Measurements from ENCODE around the gene EFL1. TPM values are rescaled to one million over a fixed set of nuclear protein-coding genes. Genes with fewer than 3 reads are reported as not detected.
"Not testable (repeated sequence)": the region's sequence is repeated elsewhere in the genome, so short reads cannot be mapped to it uniquely, and the experiment has no call there.

The EFL1 gene
- polyA plus RNA-seq, 1 donor (not counting 4 experiments of a cell fraction or from before 2014, with no cell fraction given) = 32.0 TPM

DNA sequence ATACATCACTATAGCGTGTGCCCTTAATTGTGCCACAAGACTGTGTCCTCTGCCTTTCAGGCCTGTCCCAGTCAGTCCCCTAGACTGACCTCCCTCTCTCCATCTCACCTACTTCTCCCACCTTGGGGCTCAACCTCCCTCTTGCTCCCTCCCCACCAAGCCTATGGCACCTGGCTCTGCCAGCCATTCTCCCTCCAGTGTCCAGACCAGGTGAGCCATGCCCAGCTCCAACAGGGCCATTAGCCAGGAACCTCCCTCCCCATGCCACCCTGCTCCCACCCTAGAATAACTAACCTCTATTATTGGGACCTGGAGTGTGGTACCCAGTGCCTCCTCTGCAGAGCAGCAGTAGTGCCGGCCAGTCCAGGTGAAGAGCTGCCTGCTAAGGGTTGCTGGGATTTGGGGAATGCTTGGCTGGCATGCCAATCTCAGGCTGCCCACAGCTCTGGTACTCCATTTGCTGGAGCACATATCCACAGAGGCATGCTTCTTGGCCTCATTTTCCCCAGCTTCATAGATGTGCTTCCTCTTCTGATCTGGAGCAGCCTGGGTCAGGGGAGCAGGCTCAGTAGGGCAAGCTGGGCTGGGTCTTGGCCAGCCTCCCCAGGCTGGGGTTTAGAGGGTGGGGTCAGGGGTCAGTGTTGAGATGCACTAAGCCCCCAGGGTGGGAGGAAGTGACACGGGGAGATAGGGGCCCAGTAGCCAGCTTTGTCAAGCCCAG, 38.9 kb upstream of the EFL1 start:
- Histone ChIP-seq H3K4me3 (ENCODE audit: control insufficient read depth in 2 of 3, extremely low read depth in 1 of 3, insufficient read depth in 2 of 3, low read depth in 1 of 3, low read length in 3 of 3) (no peak overlapping the region), H4K20me1 (ENCODE audit: control insufficient read depth, extremely low read depth, insufficient read depth, low read length) (no peaks in the 10 kb centered on the region), H3K27ac (ENCODE audit: control insufficient read depth, insufficient read depth, low read length) (no peak overlapping the region), H3K36me3 (ENCODE audit: control insufficient read depth in 2 of 2, extremely low read depth in 1 of 2, insufficient read depth in 2 of 2, low read length in 2 of 2) (no peaks in the 10 kb centered on the region), H3K9me3 (ENCODE audit: control insufficient read depth, low read depth, low read length) (no peaks in the 10 kb centered on the region), H3K27me3 (ENCODE audit: control insufficient read depth, extremely low read depth, insufficient read depth, low read length) (peaks cover 7% of the 10 kb centered on the region), H3K4me1 (ENCODE audit: control insufficient read depth, extremely low read depth, insufficient read depth, low read length) (no peaks in the 10 kb centered on the region), H3K79me2 (ENCODE audit: control insufficient read depth, insufficient read depth, low read length) (no peaks in the 10 kb centered on the region), H3K9me1 (ENCODE audit: control insufficient read depth, extremely low read depth, insufficient read depth, low read length) (no peaks in the 10 kb centered on the region), H3K4me2 (ENCODE audit: control insufficient read depth, extremely low read depth, insufficient read depth, low read depth, low read length) (no peak overlapping the region), H3K9ac (ENCODE audit: control insufficient read depth, extremely low read depth, insufficient read depth, low read length) (no peak overlapping the region), H2AFZ (ENCODE audit: control insufficient read depth, low read length) (no peak overlapping the region)
- TF ChIP-seq EZH2 (IDR thresholded peaks at IDR 0.05; ENCODE audit: low read length) = no peak
- TF ChIP-seq, protein P1, sequence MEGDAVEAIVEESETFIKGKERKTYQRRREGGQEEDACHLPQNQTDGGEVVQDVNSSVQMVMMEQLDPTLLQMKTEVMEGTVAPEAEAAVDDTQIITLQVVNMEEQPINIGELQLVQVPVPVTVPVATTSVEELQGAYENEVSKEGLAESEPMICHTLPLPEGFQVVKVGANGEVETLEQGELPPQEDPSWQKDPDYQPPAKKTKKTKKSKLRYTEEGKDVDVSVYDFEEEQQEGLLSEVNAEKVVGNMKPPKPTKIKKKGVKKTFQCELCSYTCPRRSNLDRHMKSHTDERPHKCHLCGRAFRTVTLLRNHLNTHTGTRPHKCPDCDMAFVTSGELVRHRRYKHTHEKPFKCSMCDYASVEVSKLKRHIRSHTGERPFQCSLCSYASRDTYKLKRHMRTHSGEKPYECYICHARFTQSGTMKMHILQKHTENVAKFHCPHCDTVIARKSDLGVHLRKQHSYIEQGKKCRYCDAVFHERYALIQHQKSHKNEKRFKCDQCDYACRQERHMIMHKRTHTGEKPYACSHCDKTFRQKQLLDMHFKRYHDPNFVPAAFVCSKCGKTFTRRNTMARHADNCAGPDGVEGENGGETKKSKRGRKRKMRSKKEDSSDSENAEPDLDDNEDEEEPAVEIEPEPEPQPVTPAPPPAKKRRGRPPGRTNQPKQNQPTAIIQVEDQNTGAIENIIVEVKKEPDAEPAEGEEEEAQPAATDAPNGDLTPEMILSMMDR (optimal IDR thresholded peaks at IDR 0.05 in 1 of 3, IDR thresholded peaks at IDR 0.05 in 1 of 3, conservative IDR thresholded peaks at IDR 0.05 in 1 of 3; ENCODE audit: extremely low read depth in 1 of 3, insufficient read depth in 2 of 3, low read length in 3 of 3) = no peak
- dilution Hi-C loops (cut with MboI; ENCODE audit: extremely low pct_ligation_motif_present, low sequenced_read_pairs) = no loop called here
- DNase-seq (ENCODE audit: low read depth, low spot score) (no peak), FAIRE-seq (no peak)

DNA sequence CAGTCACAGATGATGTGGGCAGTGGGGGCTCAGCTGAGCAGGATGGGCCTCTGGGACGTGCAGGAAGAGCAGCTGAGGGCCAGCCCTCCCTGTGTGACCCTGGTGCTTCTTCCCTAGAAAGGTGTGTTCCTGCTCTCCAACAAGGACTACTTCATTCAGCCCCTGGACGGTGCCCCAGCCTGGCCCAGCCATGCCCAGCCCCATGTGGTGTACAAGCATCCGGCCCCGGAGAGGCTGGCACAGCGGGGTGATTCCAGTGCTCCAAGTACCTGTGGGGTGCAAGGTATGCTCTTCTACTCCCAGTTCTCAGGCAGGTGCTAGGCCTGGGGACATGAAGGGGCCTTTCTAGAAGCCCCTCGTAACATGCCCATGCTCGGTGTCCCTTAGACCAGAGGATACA, 38.3 kb upstream of the EFL1 start:
- Histone ChIP-seq H3K4me2 (ENCODE audit: control insufficient read depth, extremely low read depth, insufficient read depth, low read depth, low read length) (no peak overlapping the region), H3K9ac (ENCODE audit: control insufficient read depth, extremely low read depth, insufficient read depth, low read length) (no peak overlapping the region)

DNA sequence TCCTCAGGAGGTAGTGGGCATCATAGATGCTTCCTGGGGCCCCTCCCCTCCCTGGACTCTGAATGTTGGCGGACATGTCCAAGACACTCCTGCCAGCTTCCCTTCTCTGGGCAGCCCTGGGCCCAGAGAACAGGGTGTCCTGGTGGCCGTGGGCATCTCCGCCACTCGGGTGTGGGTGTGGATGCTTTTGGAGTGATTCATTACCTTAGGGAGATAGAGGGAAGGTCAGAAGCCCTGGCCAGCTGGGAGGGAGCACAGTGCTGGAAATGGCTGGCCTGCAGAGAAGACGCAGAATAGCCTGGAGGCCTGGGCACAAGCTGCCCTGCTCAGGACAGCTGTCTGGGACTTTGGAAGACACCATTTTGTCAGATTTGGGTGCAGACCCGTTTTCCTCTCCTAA, 37.8 kb upstream of the EFL1 start:
- H3K27ac ChIP-seq (ENCODE audit: control insufficient read depth, insufficient read depth, low read length); dilution Hi-C loops (cut with MboI; ENCODE audit: extremely low pct_ligation_motif_present, low sequenced_read_pairs); H4K20me1 ChIP-seq (ENCODE audit: control insufficient read depth, extremely low read depth, insufficient read depth, low read length); H3K27me3 ChIP-seq (ENCODE audit: control insufficient read depth, extremely low read depth, insufficient read depth, low read length); FAIRE-seq; H3K4me1 ChIP-seq (ENCODE audit: control insufficient read depth, extremely low read depth, insufficient read depth, low read length); H3K79me2 ChIP-seq (ENCODE audit: control insufficient read depth, insufficient read depth, low read length); H3K9me3 ChIP-seq (ENCODE audit: control insufficient read depth, low read depth, low read length); DNase-seq (ENCODE audit: low read depth, low spot score); H2AFZ ChIP-seq (ENCODE audit: control insufficient read depth, low read length); H3K9me1 ChIP-seq (ENCODE audit: control insufficient read depth, extremely low read depth, insufficient read depth, low read length); H3K9ac ChIP-seq (ENCODE audit: control insufficient read depth, extremely low read depth, insufficient read depth, low read length); H3K36me3 ChIP-seq (ENCODE audit: control insufficient read depth in 2 of 2, extremely low read depth in 1 of 2, insufficient read depth in 2 of 2, low read length in 2 of 2); H3K4me2 ChIP-seq (ENCODE audit: control insufficient read depth, extremely low read depth, insufficient read depth, low read depth, low read length); H3K4me3 ChIP-seq (ENCODE audit: control insufficient read depth in 2 of 3, extremely low read depth in 1 of 3, insufficient read depth in 2 of 3, low read depth in 1 of 3, low read length in 3 of 3): not testable (repeated sequence)

More for the DNA sequence above, 38.3 kb upstream of the EFL1 start:
- H3K36me3 ChIP-seq (ENCODE audit: control insufficient read depth in 2 of 2, extremely low read depth in 1 of 2, insufficient read depth in 2 of 2, low read length in 2 of 2) = no peaks in the 10 kb centered on the region
- H3K4me3 ChIP-seq (ENCODE audit: control insufficient read depth in 2 of 3, extremely low read depth in 1 of 3, insufficient read depth in 2 of 3, low read depth in 1 of 3, low read length in 3 of 3) = no peak overlapping the region
- no peaks in the 10 kb centered on the region for H3K9me1 ChIP-seq (ENCODE audit: control insufficient read depth, extremely low read depth, insufficient read depth, low read length)
- H3K4me1 ChIP-seq (ENCODE audit: control insufficient read depth, extremely low read depth, insufficient read depth, low read length) = no peaks in the 10 kb centered on the region
- no peaks in the 10 kb centered on the region for H4K20me1 ChIP-seq (ENCODE audit: control insufficient read depth, extremely low read depth, insufficient read depth, low read length)
- H3K27ac ChIP-seq (ENCODE audit: control insufficient read depth, insufficient read depth, low read length) = no peak overlapping the region
- no peak overlapping the region for H2AFZ ChIP-seq (ENCODE audit: control insufficient read depth, low read length)
- dilution Hi-C loops (cut with MboI; ENCODE audit: extremely low pct_ligation_motif_present, low sequenced_read_pairs) = no loop called here
- TF ChIP-seq, protein P1 (optimal IDR thresholded peaks at IDR 0.05 in 1 of 3, IDR thresholded peaks at IDR 0.05 in 1 of 3, conservative IDR thresholded peaks at IDR 0.05 in 1 of 3; ENCODE audit: extremely low read depth in 1 of 3, insufficient read depth in 2 of 3, low read length in 3 of 3) = no peak
- TF ChIP-seq EZH2 (IDR thresholded peaks at IDR 0.05; ENCODE audit: low read length) = no peak
- no peaks in the 10 kb centered on the region for H3K79me2 ChIP-seq (ENCODE audit: control insufficient read depth, insufficient read depth, low read length)
- no peaks in the 10 kb centered on the region for H3K9me3 ChIP-seq (ENCODE audit: control insufficient read depth, low read depth, low read length)
- H3K27me3 ChIP-seq (ENCODE audit: control insufficient read depth, extremely low read depth, insufficient read depth, low read length) = peaks cover 7% of the 10 kb centered on the region
- no peak for DNase-seq (ENCODE audit: low read depth, low spot score)
- FAIRE-seq = no peak

DNA sequence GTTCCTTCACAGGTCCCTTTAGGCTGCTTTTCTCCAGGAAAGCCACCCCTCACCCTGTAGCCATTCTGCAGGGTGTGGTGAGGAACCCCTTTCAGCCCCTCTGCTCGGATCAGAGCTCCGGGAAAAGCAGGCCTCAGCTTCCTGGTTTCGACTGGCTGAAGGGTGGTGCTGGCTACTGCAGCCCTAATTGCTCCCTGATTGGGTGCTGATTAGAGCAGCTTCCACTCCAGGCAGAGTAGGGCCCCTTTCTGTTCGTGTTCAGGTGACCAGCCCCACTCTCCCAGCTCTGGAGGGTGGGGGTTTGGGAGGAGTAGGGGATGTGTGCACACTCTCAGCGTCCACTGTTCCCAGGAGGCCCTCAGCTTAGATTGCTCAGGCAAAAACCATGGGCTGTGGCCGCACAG, 37.0 kb upstream of the EFL1 start:
- H3K9me3 ChIP-seq (ENCODE audit: control insufficient read depth, low read depth, low read length); H3K4me1 ChIP-seq (ENCODE audit: control insufficient read depth, extremely low read depth, insufficient read depth, low read length); dilution Hi-C loops (cut with MboI; ENCODE audit: extremely low pct_ligation_motif_present, low sequenced_read_pairs); FAIRE-seq; DNase-seq (ENCODE audit: low read depth, low spot score); H3K27me3 ChIP-seq (ENCODE audit: control insufficient read depth, extremely low read depth, insufficient read depth, low read length); H3K27ac ChIP-seq (ENCODE audit: control insufficient read depth, insufficient read depth, low read length); H3K4me3 ChIP-seq (ENCODE audit: control insufficient read depth in 2 of 3, extremely low read depth in 1 of 3, insufficient read depth in 2 of 3, low read depth in 1 of 3, low read length in 3 of 3); H4K20me1 ChIP-seq (ENCODE audit: control insufficient read depth, extremely low read depth, insufficient read depth, low read length); H2AFZ ChIP-seq (ENCODE audit: control insufficient read depth, low read length); H3K9me1 ChIP-seq (ENCODE audit: control insufficient read depth, extremely low read depth, insufficient read depth, low read length); H3K4me2 ChIP-seq (ENCODE audit: control insufficient read depth, extremely low read depth, insufficient read depth, low read depth, low read length); H3K79me2 ChIP-seq (ENCODE audit: control insufficient read depth, insufficient read depth, low read length); H3K36me3 ChIP-seq (ENCODE audit: control insufficient read depth in 2 of 2, extremely low read depth in 1 of 2, insufficient read depth in 2 of 2, low read length in 2 of 2); H3K9ac ChIP-seq (ENCODE audit: control insufficient read depth, extremely low read depth, insufficient read depth, low read length): not testable (repeated sequence)
